GM12878 (cell line): ENCODE data around the gene ARL10. TPM values are rescaled to one million over a fixed set of nuclear protein-coding genes. Genes with fewer than 3 reads are reported as not detected.

Source experiments
- ATAC-seq: fragments of 200-7000 bp; cut with Tn5 transposase; 3 replicates; pipeline ENCODE4 v1.9.1; 2020; ENCODE audit warnings: mild to moderate bottlenecking, moderate library complexity
- BruUV-seq: library from RNA; stranded (reverse); fragments of 400-500 nt; replicated peaks from 2 replicates; lab custom pipeline; 2021; lab: Mats Ljungman, UMichigan
- CTCF ChIA-PET: fragments of 300-600 bp; sonication (Branson Sonifier 250); formaldehyde crosslinking; extraction: SDS; loops from one replicate; lab custom pipeline; 2021; ENCODE audit warnings: inconsistent platforms; lab: Yijun Ruan, JAX
- POLR2A ChIA-PET: fragments of 350-600 bp; formaldehyde crosslinking; extraction: SDS; loops from one replicate; lab custom pipeline; 2021; ENCODE audit warnings: inconsistent platforms; lab: Charles Lee
- RAD21 ChIA-PET: fragments of 300-600 bp; sonication (Branson Sonifier 250); formaldehyde crosslinking; loops from one replicate; lab custom pipeline; 2023; ENCODE audit warnings: antibody characterized with exemption; ENCODE audit not compliant: unreplicated experiment; lab: Charles Lee
- SMC1A ChIA-PET: fragments of 300-600 bp; sonication (Branson Sonifier 250); formaldehyde crosslinking; loops from one replicate; lab custom pipeline; 2023; ENCODE audit not compliant: unreplicated experiment, uncharacterized antibody; lab: Charles Lee
- DNase-seq: peaks from one replicate; pipeline ENCODE4 v3.0.0-alpha.2; 2011; ENCODE audit warnings: low read depth, low spot score
- FAIRE-seq: peaks from 3 replicates; lab custom pipeline; 2011; peaks lifted over from hg19 to GRCh38; lab: Jason Lieb, UNC
- H2AFZ ChIP-seq: 2 replicates; pipeline ENCODE4 v1.6.0; 2011; ENCODE audit warnings: low read depth, low read length, control low read depth; ENCODE audit not compliant: control insufficient read depth
- H3K27ac ChIP-seq: 2 replicates; pipeline ENCODE4 v1.5.1; 2011; ENCODE audit warnings: control low read depth; ENCODE audit not compliant: control insufficient read depth, insufficient read depth
- H3K27me3 ChIP-seq, 2 experiments: replicated peaks in 1 of 2; 2 replicates each; pipeline versions ENCODE4 v1.6.0 to v1.6.1; 2011; ENCODE audit warnings: low read length in 1 of 2; ENCODE audit not compliant: control insufficient read depth in 2 of 2, insufficient read depth in 2 of 2
- H3K36me3 ChIP-seq, 2 experiments: 2 replicates each; pipeline ENCODE4 v1.5.1; 2011; ENCODE audit warnings: low read length in 1 of 2; ENCODE audit not compliant: control insufficient read depth in 2 of 2, insufficient read depth in 2 of 2
- H3K4me1 ChIP-seq: 2 replicates; pipeline ENCODE4 v1.6.1; 2011; ENCODE audit warnings: mild to moderate bottlenecking, low read length, moderate library complexity, mixed read lengths; ENCODE audit not compliant: control insufficient read depth, insufficient read depth
- H3K4me2 ChIP-seq: 2 replicates; pipeline ENCODE4 v1.6.0; 2011; ENCODE audit warnings: control low read depth; ENCODE audit not compliant: control insufficient read depth, insufficient read depth
- H3K4me3 ChIP-seq: fragments of 200-600 bp; sonication (generic); 2 replicates; pipeline ENCODE4 v1.5.1; 2016
- H3K79me2 ChIP-seq: 2 replicates; pipeline ENCODE4 v1.6.0; 2011; ENCODE audit warnings: low read length; ENCODE audit not compliant: control insufficient read depth, insufficient read depth
- H3K9ac ChIP-seq: 2 replicates; pipeline ENCODE4 v1.8.0; 2011; ENCODE audit warnings: low read length, control low read depth, mixed read lengths; ENCODE audit not compliant: control insufficient read depth, insufficient read depth
- H3K9me3 ChIP-seq: replicated peaks from 3 replicates; pipeline ENCODE4 v1.5.1; 2011; ENCODE audit warnings: mild to moderate bottlenecking, low read length; ENCODE audit not compliant: control insufficient read depth, insufficient read depth
- H4K20me1 ChIP-seq: 2 replicates; pipeline ENCODE4 v1.6.0; 2011; ENCODE audit not compliant: control insufficient read depth, insufficient read depth
- HSF1 ChIP-seq: fragments of 150-350 bp; IDR thresholded peaks from 2 replicates; pipeline ENCODE4 v1.6.1; 2014; ENCODE audit warnings: mild to moderate bottlenecking, low read depth, low read length
- MAX ChIP-seq: IDR thresholded peaks from 2 replicates; pipeline ENCODE4 v1.6.1; 2012; ENCODE audit warnings: low read depth, low read length, improper control_type of control experiment
- NR2C2 ChIP-seq: IDR thresholded peaks from 2 replicates; pipeline ENCODE4 v1.6.1; 2011; ENCODE audit warnings: borderline replicate concordance, low read depth; ENCODE audit not compliant: control insufficient read depth, insufficient read length
- PML ChIP-seq: IDR thresholded peaks from 2 replicates; pipeline ENCODE4 v1.6.1; 2012; ENCODE audit warnings: low read length, inconsistent platforms
- POLR2AphosphoS5 ChIP-seq: IDR thresholded peaks from 2 replicates; pipeline ENCODE4 v1.6.1; 2011; ENCODE audit warnings: mild to moderate bottlenecking, low read length, inconsistent platforms
- PRDM15 ChIP-seq: fragments of 450-650 bp; formaldehyde crosslinking; IDR thresholded peaks from 2 replicates; pipeline ENCODE4 v1.4.0; 2020; ENCODE audit warnings: mild to moderate bottlenecking, moderate library complexity
- ZNF207 ChIP-seq: fragments of 450-650 bp; IDR thresholded peaks from 2 replicates; pipeline ENCODE4 v1.6.1; 2014; ENCODE audit warnings: antibody characterized with exemption, mild to moderate bottlenecking, borderline replicate concordance
- ZNF687 ChIP-seq: fragments of 450-650 bp; IDR thresholded peaks from 2 replicates; pipeline ENCODE4 v1.6.1; 2017; ENCODE audit warnings: mild to moderate bottlenecking, moderate library complexity
- WGBS: methylation state at CpG from one replicate; pipeline ENCODE4 v1.1.6; 2016; ENCODE audit warnings: low lambda C conversion rate; ENCODE audit not compliant: insufficient replicate concordance, insufficient coverage; ENCODE audit errors: missing lambda C conversion rate; 5-methylcytosine and 5-hydroxymethylcytosine counted together
- in situ Hi-C: fragments of 300-500 bp; cut with MboI; formaldehyde crosslinking; loops from 9 replicates; pipeline ENCODE4 v1.14.3; 2018; ENCODE audit warnings: mixed read lengths
- intact Hi-C: fragments of 100-400 bp; cut with micrococcal nuclease; formaldehyde crosslinking; loops from one replicate; pipeline ENCODE4 v1.14.2; 2022; ENCODE audit not compliant: unreplicated experiment
- polyA plus RNA-seq, 11 experiments: library from polyadenylated mRNA; depleted of rRNA in 4 of 11; unstranded in 6 of 11; stranded (reverse) in 5 of 11; fragments of >200 nt; fragmentation: Nextera tagmentation in 4 of 11; fragmentation: Illumina TruSeq in 1 of 11; extraction: Ambion mirVana in 4 of 11; extraction: Trizol in 1 of 11; gene quantifications; 1 replicate in 1 of 11; 2 replicates in 10 of 11; pipeline versions ENCODE4 v1.2.1 to v1.2.3, GENCODE V29; 2011 to 2016; ENCODE audit warnings: inconsistent platforms in 2 of 11, missing spikeins in 2 of 11, low read depth in 1 of 11
- total RNA-seq, 4 experiments: library from RNA; depleted of rRNA in 3 of 4; stranded (reverse); fragments of >200 nt in 3 of 4; fragmentation: Illumina TruSeq in 1 of 4; extraction: Trizol in 1 of 4; gene quantifications; 2 replicates each; pipeline versions ENCODE4 v1.2.1 to v1.2.3, GENCODE V29; 2013 to 2021

Gene ARL10
- total and polyA plus RNA-seq, 10 of the 15 experiments (the other 5 are each of a cell fraction or from before 2014, with no cell fraction given) = 0.44 to 6.4 (median 2.4) TPM

GRCh38 chr5:176415952-176416924 lies 51.0 kb downstream of the ARL10 start, which contains the start of gene CLTB (continued):
- TF ChIP-seq POLR2AphosphoS5 (peak; percentile 45; the same call in 1 of the 2 replicates), ZNF687 (peak; percentile 65; the same call in 1 of the 2 replicates), ZNF207 (0 out of 2 replicates have a peak, but pooled peaks have one; percentile 33)

- Histone ChIP-seq H3K79me2 (peaks cover 5% of the 10 kb centered on the region), H3K4me1 (peaks cover 19% of the 10 kb centered on the region), H3K9me3 (no peaks in the 10 kb centered on the region), H3K4me3 (peak overlapping the region; percentile 30; the same call in 1 of the 2 replicates), H2AFZ (peak overlapping the region; percentile 79), H3K27me3 (no peaks in the 10 kb centered on the region), H3K9ac (no peak overlapping the region), H3K27ac (no peak overlapping the region), H3K4me2 (peak overlapping the region; percentile 66), H4K20me1 (no peaks in the 10 kb centered on the region), H3K36me3 (no peaks in the 10 kb centered on the region)
- CTCF ChIA-PET = interaction anchor here (0.7 to 3.4 kb wide), 18 partner anchors 9 to 244 kb away, joined by 3 to 18 read pairs (median 5); partner anchors contain the start of genes FAF2 and KIAA1191
- no peak for FAIRE-seq
- no TSS peak for BruUV-seq
- POLR2A ChIA-PET = interaction anchor here (1.1 to 2.0 kb wide), 2 partner anchors 118 to 124 kb away, joined by 4 to 9 read pairs; no protein-coding TSS in a partner anchor
- RAD21 ChIA-PET = interaction anchor here (0.5 to 2.2 kb wide), 9 partner anchors 12 to 687 kb away, joined by 3 to 17 read pairs (median 4); partner anchors contain the start of genes FAF2 and RNF44
- in situ Hi-C loops (no loop called here), intact Hi-C loops (loop anchor here (1.0 to 10.0 kb wide), 4 partner anchors 31 to 682 kb away; partner anchors contain the start of genes FAF2, RNF44 and TSPAN17)
- WGBS = 50% methylated on average over 11 of the region's 11 CpGs
- SMC1A ChIA-PET = interaction anchor here (0.9 to 2.2 kb wide), 5 partner anchors 37 to 153 kb away, joined by 3 to 9 read pairs (median 6); partner anchors contain the start of gene RNF44
- no peak for DNase-seq
- ATAC-seq = no peak
- TF ChIP-seq HSF1 = no peak
- TF ChIP-seq NR2C2 = no peak
- TF ChIP-seq MAX = no peak
- no peak for TF ChIP-seq PRDM15 (CRISPR knock-in tag)
- TF ChIP-seq PML = no peak
Measured at GRCh38 chr5:176416965-176417364, 51.7 kb downstream of the ARL10 start.
